ENCODE data around the gene EFCAB9.

GRCh38 chr5:172193872-172194271 is at the start of gene EFCAB9:
- TF ChIP-seq EZH2 (IDR thresholded peaks at IDR 0.05) (no peak), POLR2AphosphoS5 (IDR thresholded peaks at IDR 0.05; ENCODE audit: borderline replicate concordance, low read depth, low read length) (no peak), FOXP2 (optimal IDR thresholded peaks at IDR 0.05; ENCODE audit: control extremely low read depth, extremely low read length, insufficient read depth) (no peak)
